Measurements from ENCODE around the gene INSC. TPM values are rescaled to one million over a fixed set of nuclear protein-coding genes. Genes with fewer than 3 reads are reported as not detected.
"Not testable (repeated sequence)": the region's sequence is repeated elsewhere in the genome, so short reads cannot be mapped to it uniquely, and the experiment has no call there.

INSC gene, protein sequence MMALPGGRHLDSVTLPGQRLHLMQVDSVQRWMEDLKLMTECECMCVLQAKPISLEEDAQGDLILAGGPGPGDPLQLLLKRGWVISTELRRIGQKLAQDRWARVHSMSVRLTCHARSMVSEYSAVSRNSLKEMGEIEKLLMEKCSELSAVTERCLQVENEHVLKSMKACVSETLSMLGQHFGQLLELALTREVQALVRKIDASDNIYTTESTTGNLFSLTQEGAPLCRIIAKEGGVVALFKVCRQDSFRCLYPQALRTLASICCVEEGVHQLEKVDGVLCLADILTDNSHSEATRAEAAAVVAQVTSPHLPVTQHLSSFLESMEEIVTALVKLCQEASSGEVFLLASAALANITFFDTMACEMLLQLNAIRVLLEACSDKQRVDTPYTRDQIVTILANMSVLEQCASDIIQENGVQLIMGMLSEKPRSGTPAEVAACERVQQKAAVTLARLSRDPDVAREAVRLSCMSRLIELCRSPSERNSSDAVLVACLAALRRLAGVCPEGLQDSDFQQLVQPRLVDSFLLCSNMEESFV
- 8.3 TPM for total RNA-seq

DNA sequence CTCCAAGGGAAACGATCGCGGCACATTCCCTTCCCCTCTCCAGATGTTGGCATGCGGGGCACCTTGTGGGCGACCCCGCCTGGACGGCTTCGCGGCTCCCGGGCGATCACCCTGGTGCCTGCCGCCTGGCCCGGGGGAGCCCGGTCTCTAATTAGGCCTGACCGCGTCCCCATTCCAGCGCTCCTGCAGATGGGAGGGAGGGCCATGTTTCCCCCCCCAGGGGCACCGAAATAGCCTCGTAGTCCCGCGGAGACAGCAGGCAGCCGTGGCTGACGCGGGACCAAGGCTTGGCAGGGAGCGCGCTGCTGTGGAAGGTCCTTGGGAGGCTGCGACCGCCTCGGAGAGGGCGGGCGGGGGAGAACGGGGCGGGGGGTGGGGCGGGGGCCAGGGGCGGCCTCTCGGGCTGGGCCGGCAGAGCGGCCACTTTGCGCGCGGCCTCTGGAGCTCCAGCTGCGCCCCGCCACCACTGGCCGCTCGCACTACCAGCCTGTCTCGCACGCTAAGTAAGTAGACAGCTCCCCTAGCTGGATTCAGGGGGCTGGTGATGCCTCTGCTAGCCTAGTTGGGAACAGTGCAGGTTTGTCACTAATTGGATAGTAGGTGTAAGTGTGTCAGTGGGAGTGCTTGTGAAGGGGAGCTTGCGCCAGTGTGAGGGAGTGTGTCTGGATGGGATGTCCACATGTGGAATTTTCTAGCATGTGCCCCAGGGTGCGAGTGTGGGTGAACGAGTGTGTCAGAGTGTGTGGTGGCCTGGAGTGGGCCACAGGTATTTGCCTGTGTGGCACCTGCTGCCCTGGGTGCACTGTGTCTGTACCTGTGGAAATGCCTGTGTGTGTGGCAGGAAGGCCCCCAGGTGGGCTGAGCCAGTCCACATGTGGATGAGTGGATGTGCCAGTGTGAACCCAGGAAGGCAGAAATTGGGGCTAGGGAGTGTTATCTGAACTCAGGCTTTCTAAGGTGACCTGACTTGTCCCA is at the start of gene INSC:
INSC (plus strand) TSS at position 423 of the 975 bp plus-strand sequence. CDS start 34,252 bp downstream, outside the sequence.
- DNase-seq (ENCODE audit: low spot score): peak; percentile 60
- ATAC-seq: peak; percentile 20
- intact Hi-C loops (cut with DNase I): no loop called here

DNA sequence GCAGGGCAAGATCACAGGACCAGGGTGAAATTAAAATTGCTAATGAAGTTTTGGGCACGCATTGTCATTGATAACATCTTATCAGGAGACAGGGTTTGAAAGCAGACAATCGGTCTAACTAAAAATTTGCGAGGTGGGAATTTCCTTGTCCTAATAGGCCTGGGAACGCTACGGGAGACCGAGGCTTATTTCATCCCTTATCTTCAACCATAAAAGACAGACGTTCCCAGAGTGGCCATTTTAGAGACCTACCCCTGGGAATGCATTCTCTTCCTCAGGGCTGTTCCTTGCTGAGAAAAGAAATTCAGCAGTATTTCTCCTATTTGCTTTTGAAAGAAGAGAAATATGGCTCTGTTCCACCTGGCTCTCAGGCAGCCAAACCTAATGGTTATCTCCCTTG is 45.0 kb upstream of the INSC start:
- intact Hi-C loops (cut with DNase I); DNase-seq (ENCODE audit: low spot score); ATAC-seq: not testable (repeated sequence)

DNA sequence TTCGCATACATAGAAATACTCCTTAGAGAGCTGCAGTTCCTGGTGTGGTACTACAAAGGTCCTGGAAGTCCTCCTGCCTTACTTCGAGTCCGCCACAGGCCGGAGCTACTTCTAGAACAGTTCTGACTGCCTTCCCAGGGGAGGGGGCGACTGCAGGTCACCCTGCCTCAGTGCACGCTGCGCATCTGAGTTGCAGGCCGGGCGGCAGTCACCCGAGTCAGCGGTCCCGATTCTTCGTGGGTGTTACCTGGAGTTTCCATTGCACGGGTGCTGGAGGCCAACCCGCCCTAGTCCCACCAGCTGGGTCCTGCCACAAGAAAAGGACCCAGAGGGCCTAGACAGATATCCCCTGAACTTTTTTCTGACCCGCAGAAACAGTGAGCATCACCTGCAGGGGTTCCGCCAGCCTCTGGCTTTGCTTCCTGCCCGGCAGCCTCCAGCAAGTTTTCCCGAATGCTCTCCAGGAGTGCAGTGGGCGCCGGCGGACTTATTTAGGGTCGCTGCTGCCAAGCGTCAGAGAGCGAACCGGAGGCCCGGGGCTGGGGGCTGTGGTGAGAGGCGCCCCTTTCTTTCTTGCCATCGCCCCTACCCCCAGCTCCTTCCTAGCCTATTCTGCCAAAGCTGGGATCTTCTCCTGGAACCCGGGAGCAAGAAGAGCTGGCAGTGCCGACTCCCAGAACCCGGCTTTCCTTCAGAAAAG is 43.0 kb upstream of the INSC start:
- DNase-seq (ENCODE audit: low spot score): no peak
- no peak for ATAC-seq
- intact Hi-C loops (cut with DNase I): no loop called here

DNA sequence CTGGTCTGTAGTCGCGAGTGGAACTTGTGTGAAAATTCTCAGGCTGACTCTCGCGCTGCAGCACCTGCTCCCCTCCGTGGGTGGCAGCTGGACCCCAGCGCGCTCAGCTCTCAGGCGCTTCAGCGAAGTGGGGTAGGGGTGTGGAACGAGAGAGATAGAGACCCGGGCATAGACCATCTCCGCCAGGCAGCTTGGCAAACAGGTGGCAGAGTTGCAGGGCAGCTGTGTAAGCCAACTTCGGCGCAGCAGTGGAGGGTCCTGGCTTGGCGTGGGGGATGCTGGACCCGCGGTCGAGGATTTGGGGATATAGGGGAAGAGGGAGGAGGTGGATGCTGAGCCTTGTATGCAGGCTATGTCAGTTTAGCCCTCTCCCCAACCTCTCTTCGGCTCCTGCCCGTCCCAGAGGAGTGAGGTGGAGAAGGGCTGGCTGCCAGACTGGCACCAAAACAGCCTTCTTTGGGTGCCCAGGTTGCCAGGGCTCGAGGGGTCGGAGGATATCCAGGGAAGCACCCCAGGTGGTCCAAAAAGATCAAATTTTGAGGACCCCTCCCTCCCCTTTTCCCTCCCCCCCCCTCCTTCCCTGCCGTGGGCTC is 42.1 kb upstream of the INSC start:
- DNase-seq (ENCODE audit: low spot score) (no peak), ATAC-seq (no peak)
- intact Hi-C loops (cut with DNase I): no loop called here

DNA sequence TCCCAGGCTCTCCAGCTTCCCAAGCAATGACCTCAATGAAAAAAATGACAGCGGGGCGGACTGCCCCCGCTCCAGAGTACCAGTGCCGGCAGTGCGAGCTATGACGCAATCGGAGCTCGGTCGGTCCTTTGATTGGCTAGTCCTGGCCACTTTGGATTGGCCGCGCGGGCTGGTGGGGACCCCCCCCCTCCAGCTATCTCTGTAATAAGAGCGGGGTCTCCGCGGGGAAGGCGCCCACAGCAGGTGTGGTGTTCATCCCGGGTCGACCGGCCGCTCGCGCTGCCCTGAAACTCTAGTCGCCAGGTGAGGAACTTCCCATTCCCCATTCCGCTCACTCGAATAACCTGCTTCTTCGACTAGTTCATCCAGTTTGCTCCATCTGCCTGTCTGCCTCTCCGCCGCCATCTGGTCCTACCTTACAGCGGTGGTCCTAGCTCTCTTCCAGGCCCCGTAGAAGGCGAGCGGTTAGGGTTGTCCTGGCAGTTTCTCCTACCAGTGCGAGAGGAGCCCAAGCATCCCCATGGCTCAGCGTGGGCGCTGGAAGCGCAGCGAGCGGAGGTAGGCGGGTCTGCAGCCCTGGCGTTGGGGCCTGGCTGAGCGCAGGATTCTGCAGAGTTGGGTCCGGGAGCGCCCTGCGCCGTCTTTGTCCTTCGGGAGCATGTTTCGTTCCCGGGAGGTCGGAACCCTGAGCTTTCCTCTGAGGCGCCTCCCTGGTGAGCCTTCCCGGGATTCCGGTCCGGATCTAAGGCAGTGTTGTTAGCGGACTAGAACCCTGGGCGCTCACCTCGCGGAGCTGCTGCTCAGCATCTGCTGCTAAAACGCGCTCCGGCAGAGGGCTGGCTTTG is 41.1 kb upstream of the INSC start, which contains the start of gene CALCB:
CALCB (plus strand) TSS at position 233 of the 845 bp plus-strand sequence. CDS start 1,126 bp downstream, outside the sequence.
- ATAC-seq (peak; percentile 30), DNase-seq (ENCODE audit: low spot score) (no peak)
- intact Hi-C loops (cut with DNase I): no loop called here

DNA sequence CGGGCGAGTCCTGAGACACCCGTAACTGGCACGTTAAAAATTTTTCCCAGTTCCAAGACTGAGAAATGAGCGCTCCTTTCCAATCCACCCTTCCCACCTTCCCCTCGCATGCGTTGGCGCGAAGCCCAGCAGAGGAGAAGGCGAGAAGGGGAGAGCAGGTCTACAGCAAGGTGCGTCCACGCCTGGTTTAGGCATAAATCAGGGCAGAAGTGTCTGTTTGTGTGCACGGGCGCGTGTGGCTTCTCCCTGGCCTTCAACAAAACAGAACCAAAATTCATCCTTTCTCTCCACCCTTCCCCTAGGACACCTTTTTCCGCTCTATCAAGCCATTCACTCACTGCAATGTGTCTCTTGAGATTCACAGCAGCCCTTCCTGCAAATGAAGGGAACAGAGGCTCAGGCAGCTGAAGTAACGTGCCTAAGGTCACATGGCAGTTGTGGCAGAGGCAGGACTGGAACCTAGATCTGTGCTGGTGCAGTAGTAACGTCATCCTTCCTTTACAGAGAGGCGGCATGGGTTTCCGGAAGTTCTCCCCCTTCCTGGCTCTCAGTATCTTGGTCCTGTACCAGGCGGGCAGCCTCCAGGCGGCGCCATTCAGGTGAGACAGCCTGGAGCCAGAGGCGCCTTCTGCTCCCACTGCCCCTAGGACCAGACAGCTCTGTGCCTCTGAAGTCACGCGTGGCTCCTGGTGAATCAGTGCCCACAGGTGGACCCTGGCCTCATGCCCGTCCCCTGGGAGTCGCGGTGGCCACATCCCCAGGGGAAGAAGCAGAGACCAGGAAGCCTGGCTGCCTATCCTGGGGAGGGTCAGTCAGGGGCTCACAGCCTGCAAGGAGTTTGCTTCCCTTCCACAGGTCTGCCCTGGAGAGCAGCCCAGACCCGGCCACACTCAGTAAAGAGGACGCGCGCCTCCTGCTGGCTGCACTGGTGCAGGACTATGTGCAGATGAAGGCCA is 40.2 kb upstream of the INSC start:
- DNase-seq (ENCODE audit: low spot score) (peak; percentile 83), ATAC-seq (peak; percentile 75)
- intact Hi-C loops (cut with DNase I): no loop called here

DNA sequence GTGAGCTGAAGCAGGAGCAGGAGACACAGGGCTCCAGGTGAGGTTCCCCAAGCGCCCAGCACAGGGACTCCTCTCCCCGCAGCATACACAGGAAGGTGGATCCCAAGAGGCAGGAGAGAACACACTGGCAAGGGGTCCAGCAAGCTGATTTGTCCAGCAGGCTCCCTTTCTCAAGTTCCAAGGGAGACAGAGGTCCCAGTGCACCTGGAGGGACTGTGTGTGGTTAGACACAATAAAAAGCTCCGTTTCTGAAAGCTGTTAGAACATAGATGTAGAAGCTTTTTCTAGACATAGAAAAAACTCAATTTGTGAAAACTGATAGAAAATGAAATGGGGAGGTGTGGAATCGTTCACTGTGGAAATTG is 39.6 kb upstream of the INSC start:
- intact Hi-C loops (cut with DNase I): no loop called here
- ATAC-seq (no peak), DNase-seq (ENCODE audit: low spot score) (no peak)

DNA sequence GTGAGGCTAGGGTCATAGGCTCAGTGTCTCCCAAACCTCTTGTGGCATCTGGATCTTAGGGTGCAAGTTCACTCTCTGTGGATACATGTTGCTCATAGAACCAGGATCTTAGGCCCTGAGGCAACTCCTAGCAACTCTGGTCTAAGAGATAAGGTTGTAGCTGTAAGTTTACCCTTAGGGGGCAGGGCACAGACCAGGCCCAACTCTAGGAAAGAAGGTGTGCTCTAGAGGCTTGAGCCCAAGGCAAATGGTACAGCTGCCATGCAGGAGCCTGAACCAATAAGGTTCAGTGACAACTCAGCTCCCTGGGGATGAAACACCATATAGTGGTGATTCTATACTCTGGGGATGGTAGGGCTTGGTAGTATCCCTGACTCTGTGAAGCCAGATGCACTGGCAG is 23.5 kb upstream of the INSC start:
- intact Hi-C loops (cut with DNase I): no loop called here
- ATAC-seq (no peak), DNase-seq (ENCODE audit: low spot score) (no peak)

DNA sequence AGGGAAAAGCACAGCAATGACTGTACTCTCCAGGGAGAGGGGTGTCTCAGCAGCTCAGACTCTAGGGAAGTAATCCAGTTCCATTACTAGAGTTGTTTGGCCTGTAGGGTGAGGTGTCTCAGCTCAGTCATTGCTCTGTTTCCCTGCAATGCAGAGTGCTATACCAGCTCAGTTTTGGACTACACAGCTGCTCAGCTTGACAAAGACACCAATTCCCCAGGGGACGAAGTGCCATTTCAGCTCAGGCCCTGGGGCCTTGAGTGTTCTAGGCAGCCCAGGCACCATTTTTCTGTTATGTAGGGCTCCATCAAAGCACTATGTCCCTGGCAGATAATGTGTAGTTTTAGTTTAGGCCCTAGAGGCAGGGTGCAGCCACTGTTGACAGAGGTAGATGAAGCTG is 23.1 kb upstream of the INSC start:
- DNase-seq (ENCODE audit: low spot score): no peak
- ATAC-seq: no peak

DNA sequence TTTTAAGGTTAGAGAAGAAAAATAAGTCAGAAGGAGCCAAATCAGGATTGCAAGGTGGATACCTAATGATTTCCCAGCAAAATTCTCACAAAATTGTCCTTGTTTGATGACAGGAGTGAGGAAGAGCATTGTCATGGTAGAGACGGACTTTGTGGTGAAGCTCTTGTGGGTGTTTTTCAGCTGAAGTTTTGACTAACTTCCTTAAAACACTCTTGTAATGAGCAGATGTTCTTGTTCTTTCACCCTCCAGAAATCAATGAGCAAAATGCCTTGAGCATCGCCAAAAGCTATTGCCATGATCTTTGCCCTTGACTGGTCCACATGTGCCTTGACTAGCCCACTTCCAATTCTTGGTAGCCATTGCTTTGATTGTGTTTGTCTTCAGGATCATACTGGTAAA is 21.3 kb upstream of the INSC start:
- intact Hi-C loops (cut with DNase I): no loop called here
- no peak for DNase-seq (ENCODE audit: low spot score)
- no peak for ATAC-seq

More for the DNA sequence above, 23.1 kb upstream of the INSC start:
- intact Hi-C loops (cut with DNase I): no loop called here

DNA sequence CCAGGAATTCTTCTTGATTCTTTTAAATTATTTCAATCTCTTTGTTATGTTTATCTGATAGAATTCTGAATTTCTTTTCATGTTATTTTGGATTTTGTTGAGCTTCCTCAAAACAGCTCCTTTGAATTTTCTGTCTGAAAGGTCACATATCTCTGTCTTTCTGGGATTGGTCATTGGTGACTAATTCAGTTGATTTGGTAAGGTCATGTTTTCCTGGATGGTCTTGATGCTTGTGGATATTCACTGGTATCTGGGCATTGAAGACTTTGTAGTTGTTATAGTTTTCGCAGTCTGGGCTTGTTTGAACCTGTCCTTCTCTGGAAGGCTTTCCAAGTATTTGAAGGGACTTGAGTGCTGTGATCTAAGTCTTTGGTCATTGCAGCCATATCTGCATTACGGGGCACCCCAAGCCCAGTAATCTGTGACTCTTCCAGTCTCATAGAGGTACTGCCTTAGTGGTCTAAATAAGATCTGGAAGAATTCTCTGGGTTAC is 18.9 kb upstream of the INSC start:
- ATAC-seq: no peak
- intact Hi-C loops (cut with DNase I): no loop called here
- no peak for DNase-seq (ENCODE audit: low spot score)

DNA sequence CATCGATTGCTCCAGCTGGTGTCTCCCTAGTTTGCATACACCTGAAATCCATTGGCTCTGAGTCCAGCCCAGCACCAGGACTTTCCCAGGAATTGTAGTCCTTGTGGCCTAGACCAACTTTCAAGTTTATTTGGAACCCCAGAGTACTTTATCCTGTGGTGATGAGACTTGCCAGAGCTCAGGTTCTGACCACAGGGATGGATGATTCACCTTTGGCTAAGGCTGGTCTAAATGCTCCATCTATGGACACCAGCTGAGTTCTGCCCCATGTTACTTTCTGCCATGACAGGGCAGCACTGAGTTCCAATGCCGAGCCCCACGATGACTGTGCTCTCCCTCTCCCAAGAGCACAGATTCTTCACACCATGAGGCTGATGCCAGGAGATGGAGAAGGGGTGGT is 17.3 kb upstream of the INSC start:
- ATAC-seq (no peak), DNase-seq (ENCODE audit: low spot score) (no peak)
- intact Hi-C loops (cut with DNase I): no loop called here

DNA sequence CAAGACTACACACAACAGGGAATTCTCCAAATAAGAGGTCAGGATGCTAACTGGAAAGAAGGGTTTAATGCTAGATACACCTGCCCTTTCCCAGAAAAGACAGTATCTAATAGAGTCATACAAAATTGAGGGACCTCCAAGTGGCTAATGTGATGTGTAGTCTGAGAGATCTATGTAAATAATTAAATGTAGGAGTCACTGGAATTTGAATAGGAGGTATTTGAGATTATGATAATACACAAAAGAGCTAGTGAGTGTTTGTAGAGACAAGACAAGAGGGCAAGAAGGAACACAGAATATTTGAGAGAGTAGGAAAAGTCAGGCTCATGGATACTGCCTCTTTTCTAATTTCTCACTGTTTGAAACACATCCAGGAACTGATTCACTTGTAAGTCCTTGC is 15.5 kb upstream of the INSC start:
- intact Hi-C loops (cut with DNase I): no loop called here
- ATAC-seq: no peak
- no peak for DNase-seq (ENCODE audit: low spot score)

DNA sequence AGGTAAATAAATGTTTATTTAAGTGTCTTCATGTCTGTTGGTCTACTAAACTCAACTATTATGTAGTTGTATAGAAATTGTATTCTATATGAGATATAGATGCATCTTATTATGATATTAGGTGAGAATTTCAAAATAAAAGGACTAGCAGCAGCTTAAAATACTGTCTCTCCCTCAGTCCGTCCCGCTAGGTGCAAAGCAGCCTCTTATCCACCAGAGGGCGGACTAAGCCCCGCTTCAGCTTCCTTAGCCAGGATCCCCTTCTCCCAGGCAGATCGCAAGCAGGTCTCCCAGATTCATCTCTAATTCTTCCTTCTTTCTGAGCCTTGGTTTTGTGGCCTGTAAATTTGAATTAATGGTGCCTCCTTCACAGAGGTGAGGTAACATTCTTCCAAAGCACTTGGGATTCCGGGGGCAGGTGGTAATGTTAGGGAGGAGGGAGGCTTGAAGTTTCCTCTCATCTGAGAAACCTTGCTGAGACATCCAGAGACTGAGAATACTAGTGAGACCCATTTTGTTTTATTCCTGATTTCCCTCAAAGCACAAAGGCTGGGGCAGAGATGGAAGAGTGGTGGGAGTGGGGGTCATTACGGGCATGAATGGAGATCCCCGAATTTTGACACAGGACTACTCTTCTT is 13.5 kb upstream of the INSC start:
- peak; percentile 78 for ATAC-seq
- DNase-seq (ENCODE audit: low spot score): peak; percentile 80
- intact Hi-C loops (cut with DNase I): loop anchor here (5.0 kb wide), 1 partner anchor 106 kb away; no protein-coding TSS in a partner anchor

DNA sequence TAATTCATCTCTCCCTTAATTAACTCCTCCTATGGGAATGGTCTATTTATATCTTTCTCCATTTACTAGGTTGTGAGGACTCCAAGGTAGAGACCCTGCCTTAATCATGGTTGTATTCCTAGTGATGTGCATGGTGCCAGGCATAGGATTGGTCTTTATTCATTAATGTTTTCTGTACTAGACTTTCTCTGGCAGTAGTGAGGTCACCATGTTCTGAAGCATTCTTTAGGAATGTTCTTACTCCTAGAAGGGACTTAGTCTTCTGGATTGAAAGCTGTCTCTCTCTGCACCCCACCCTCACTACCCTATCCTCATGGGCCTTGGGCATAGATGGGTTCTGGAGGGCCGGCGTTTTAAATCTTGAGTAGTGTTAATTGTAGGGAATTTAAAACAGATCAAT is 10.6 kb upstream of the INSC start:
- intact Hi-C loops (cut with DNase I): loop anchor here (5.0 kb wide), 1 partner anchor 103 kb away; no protein-coding TSS in a partner anchor

More for the DNA sequence above, 10.6 kb upstream of the INSC start:
- ATAC-seq: no peak
- no peak for DNase-seq (ENCODE audit: low spot score)

Data from sciatic nerve (tissue), 2 donors.